Osteoblast (primary cell): ENCODE results near the gene SMCO2. TPM values are rescaled to one million over a fixed set of nuclear protein-coding genes. Genes with fewer than 3 reads are reported as not detected.
A peak's percentile ranks its signal among the peaks of the same experiment; 100 is the strongest.

Experiments used
- DNase-seq: peaks from one replicate; pipeline ENCODE4 v3.0.0; 2011; ENCODE audit warnings: low spot score, mixed read lengths; ENCODE audit not compliant: insufficient read length; ENCODE audit errors: missing footprints
- H2AFZ ChIP-seq: 2 replicates; pipeline ENCODE4 v1.6.0; 2011; ENCODE audit warnings: mild to moderate bottlenecking, low read length
- H3K27ac ChIP-seq: 2 replicates; pipeline ENCODE4 v1.5.1; 2011; ENCODE audit warnings: mild to moderate bottlenecking, low read depth, low read length, moderate library complexity
- H3K27me3 ChIP-seq: 2 replicates; pipeline ENCODE4 v1.6.0; 2012; ENCODE audit warnings: mild to moderate bottlenecking, control low read depth, inconsistent platforms, low read length, moderate library complexity; ENCODE audit not compliant: insufficient read depth
- H3K36me3 ChIP-seq: 2 replicates; pipeline ENCODE4 v1.5.1; 2011; ENCODE audit warnings: mild to moderate bottlenecking, low read length, control low read depth, moderate library complexity; ENCODE audit not compliant: insufficient read depth
- H3K4me1 ChIP-seq: 2 replicates; pipeline ENCODE4 v1.5.1; 2011; ENCODE audit warnings: mild to moderate bottlenecking, low read length, control low read depth, moderate library complexity; ENCODE audit not compliant: insufficient read depth
- H3K4me2 ChIP-seq: 2 replicates; pipeline ENCODE4 v1.6.0; 2011; ENCODE audit warnings: mild to moderate bottlenecking, low read length; ENCODE audit not compliant: insufficient read depth
- H3K4me3 ChIP-seq: fragments of 200-600 bp; sonication (generic); 3 replicates; pipeline ENCODE4 v1.5.1; 2012; ENCODE audit warnings: mild to moderate bottlenecking, low read length, inconsistent platforms; ENCODE audit not compliant: insufficient read depth
- H3K79me2 ChIP-seq: 2 replicates; pipeline ENCODE4 v1.6.0; 2012; ENCODE audit warnings: mild to moderate bottlenecking, low read length, control low read depth, inconsistent platforms; ENCODE audit not compliant: insufficient read depth
- H3K9me3 ChIP-seq: 2 replicates; pipeline ENCODE4 v1.5.1; 2011; ENCODE audit warnings: low read depth, low read length, control low read depth
- H4K20me1 ChIP-seq: 2 replicates; pipeline ENCODE4 v1.6.0; 2012; ENCODE audit warnings: mild to moderate bottlenecking, low read length, control low read depth; ENCODE audit not compliant: insufficient read depth
- total RNA-seq: library from RNA; depleted of rRNA; stranded (reverse); fragments of >200 nt; gene quantifications from 2 replicates; pipeline ENCODE4 v1.2.3, GENCODE V29; 2012
- TF ChIP-seq, protein P1 (sequence below): IDR thresholded peaks from 2 replicates; pipeline ENCODE4 v1.5.1; 2011; ENCODE audit warnings: mild to moderate bottlenecking, low read depth, low read length, moderate library complexity; ENCODE audit errors: extremely low read depth

SMCO2 gene
- total RNA-seq, 1 donor: 0.72 TPM

DNA sequence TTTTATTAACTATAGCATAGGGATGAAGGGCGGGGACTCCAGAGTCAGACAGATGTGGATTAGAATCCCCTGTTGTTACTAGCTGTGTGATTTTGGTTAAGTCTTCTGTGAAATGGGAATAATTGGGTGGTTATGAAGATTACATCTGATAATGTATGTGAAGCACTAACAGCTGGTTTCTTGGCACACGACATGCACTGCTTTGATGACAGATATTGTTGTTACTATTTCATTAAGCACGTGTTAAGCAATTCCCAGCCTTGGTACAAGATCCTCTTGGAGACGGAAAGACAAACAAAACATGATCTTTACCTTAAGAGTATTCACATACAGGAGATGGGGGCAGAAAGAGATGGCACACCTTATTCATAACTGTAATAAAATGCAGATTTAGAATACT is 85.4 kb downstream of the SMCO2 start:
- peaks cover 16% of the 10 kb centered on the region for H3K36me3 ChIP-seq
- peak overlapping the region; percentile 21 for H3K27ac ChIP-seq
- H3K4me3 ChIP-seq: no peak overlapping the region
- no peak overlapping the region for H2AFZ ChIP-seq
- no peak for DNase-seq
- H3K4me2 ChIP-seq: no peak overlapping the region
- H3K4me1 ChIP-seq: peaks cover 32% of the 10 kb centered on the region
- H3K27me3 ChIP-seq: no peaks in the 10 kb centered on the region
- H4K20me1 ChIP-seq: peaks cover 41% of the 10 kb centered on the region
- no peaks in the 10 kb centered on the region for H3K9me3 ChIP-seq
- H3K79me2 ChIP-seq: peaks cover 100% of the 10 kb centered on the region
- TF ChIP-seq, protein P1, sequence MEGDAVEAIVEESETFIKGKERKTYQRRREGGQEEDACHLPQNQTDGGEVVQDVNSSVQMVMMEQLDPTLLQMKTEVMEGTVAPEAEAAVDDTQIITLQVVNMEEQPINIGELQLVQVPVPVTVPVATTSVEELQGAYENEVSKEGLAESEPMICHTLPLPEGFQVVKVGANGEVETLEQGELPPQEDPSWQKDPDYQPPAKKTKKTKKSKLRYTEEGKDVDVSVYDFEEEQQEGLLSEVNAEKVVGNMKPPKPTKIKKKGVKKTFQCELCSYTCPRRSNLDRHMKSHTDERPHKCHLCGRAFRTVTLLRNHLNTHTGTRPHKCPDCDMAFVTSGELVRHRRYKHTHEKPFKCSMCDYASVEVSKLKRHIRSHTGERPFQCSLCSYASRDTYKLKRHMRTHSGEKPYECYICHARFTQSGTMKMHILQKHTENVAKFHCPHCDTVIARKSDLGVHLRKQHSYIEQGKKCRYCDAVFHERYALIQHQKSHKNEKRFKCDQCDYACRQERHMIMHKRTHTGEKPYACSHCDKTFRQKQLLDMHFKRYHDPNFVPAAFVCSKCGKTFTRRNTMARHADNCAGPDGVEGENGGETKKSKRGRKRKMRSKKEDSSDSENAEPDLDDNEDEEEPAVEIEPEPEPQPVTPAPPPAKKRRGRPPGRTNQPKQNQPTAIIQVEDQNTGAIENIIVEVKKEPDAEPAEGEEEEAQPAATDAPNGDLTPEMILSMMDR: no peak

DNA sequence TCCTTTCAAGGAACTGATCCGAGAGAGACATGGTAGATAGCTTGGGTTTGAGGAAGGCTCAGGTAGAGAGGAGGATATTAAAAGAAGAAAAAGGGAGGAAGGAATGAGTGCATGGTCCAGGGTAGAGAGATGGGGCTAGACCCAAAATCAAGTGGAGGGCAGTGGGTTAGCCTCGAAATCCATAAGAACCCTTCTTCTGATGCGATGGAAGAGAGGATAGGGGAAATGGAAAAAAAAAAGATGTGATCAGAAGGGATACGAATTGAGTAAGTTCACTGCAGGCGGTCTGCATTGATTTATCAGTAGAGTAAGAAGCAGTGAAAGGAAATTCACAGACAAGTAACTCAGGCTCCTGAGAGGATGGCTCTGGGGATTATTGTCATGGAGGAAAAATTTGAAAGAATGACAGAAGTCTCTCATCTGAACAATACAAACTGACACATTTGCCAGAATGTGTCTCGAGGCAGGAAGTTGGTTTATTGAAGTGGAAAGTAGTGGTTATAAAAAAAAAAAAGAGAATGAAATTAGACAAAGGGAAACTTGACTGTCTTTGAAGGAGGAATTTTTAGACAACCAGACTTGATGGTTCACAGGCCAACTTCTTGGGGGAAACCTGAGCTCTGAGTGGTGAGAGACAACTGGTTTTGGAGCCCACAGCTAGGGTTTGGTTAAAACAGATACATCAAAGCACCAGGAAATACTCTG is 87.7 kb downstream of the SMCO2 start:
- H3K9me3 ChIP-seq: no peaks in the 10 kb centered on the region
- no peak for DNase-seq
- peaks cover 17% of the 10 kb centered on the region for H3K36me3 ChIP-seq
- peaks cover 51% of the 10 kb centered on the region for H4K20me1 ChIP-seq
- H3K4me3 ChIP-seq: no peak overlapping the region
- H3K27me3 ChIP-seq: no peaks in the 10 kb centered on the region
- peaks cover 100% of the 10 kb centered on the region for H3K79me2 ChIP-seq
- H3K4me1 ChIP-seq: peaks cover 28% of the 10 kb centered on the region
- H2AFZ ChIP-seq: no peak overlapping the region
- peak overlapping the region; percentile 29 for H3K27ac ChIP-seq
- TF ChIP-seq, protein P1: no peak
- no peak overlapping the region for H3K4me2 ChIP-seq

DNA sequence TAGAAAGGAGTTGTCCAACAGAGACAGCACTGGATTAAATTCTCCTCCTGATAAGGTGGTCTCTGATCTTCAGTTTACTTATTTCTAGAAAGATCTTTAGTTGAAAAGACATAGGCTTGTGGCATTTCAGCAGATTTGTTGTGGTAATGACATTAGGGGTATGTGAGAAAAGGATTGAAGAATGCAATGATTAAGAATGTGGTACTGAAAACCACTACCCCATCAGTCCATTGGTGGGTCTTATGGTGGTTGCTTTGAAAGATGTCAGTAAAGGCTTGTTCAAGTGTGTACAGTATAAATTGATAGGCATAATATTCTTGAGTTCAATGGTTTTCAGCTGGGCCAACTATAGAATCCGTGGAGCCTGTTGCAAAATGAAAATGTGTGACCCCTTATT is 88.2 kb downstream of the SMCO2 start:
- peaks cover 30% of the 10 kb centered on the region for H3K4me1 ChIP-seq
- DNase-seq: no peak
- H3K79me2 ChIP-seq: peaks cover 100% of the 10 kb centered on the region
- H4K20me1 ChIP-seq: peaks cover 51% of the 10 kb centered on the region
- no peak overlapping the region for H3K4me3 ChIP-seq
- TF ChIP-seq, protein P1: no peak
- H3K27ac ChIP-seq: peak overlapping the region; percentile 29
- H3K9me3 ChIP-seq: no peaks in the 10 kb centered on the region
- no peaks in the 10 kb centered on the region for H3K27me3 ChIP-seq
- H3K4me2 ChIP-seq: no peak overlapping the region
- no peak overlapping the region for H2AFZ ChIP-seq
- peaks cover 17% of the 10 kb centered on the region for H3K36me3 ChIP-seq

DNA sequence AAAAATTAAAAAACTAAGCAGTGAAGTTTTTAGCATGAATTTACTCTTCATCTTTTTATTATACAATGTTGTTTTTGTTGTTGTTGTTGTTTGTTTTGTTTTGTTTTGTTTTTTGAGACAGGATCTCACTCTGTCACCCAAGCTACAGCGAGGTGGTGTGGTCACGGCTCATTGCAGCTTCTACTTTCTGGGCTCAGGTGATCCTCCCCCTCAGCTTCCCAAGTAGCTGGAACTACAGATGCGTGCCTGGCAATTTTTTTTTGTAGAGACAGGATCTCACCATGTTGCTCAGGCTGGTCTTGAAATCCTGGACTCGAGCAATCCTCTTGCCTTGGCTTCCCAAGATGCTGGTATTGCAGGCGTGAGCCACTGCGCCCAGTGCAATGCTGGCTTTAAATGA is 88.8 kb downstream of the SMCO2 start:
- Histone ChIP-seq H3K79me2 (peaks cover 100% of the 10 kb centered on the region), H3K4me1 (peaks cover 25% of the 10 kb centered on the region), H3K9me3 (no peaks in the 10 kb centered on the region), H3K36me3 (peaks cover 17% of the 10 kb centered on the region), H3K27me3 (no peaks in the 10 kb centered on the region), H3K4me2 (no peak overlapping the region), H3K4me3 (no peak overlapping the region), H3K27ac (no peak overlapping the region), H4K20me1 (peaks cover 47% of the 10 kb centered on the region), H2AFZ (no peak overlapping the region)
- TF ChIP-seq, protein P1: no peak
- DNase-seq: no peak
